Stimulated activated CD4-positive, alpha-beta T cell treated with anti-CD3 and anti-CD28 coated beads, Interleukin-1b, Interleukin-23, amount 100 ng/mL, for 1 hour (primary cell): ENCODE data around the gene THAP4.
A peak's percentile ranks its signal among the peaks of the same experiment; 100 is the strongest.

Experiments
- DNase-seq, 2 donors: peaks; one replicate each; pipeline ENCODE4 v3.0.0-alpha.2; 2020; ENCODE audit warnings: low read depth in 2 of 2

THAP4 gene

DNA sequence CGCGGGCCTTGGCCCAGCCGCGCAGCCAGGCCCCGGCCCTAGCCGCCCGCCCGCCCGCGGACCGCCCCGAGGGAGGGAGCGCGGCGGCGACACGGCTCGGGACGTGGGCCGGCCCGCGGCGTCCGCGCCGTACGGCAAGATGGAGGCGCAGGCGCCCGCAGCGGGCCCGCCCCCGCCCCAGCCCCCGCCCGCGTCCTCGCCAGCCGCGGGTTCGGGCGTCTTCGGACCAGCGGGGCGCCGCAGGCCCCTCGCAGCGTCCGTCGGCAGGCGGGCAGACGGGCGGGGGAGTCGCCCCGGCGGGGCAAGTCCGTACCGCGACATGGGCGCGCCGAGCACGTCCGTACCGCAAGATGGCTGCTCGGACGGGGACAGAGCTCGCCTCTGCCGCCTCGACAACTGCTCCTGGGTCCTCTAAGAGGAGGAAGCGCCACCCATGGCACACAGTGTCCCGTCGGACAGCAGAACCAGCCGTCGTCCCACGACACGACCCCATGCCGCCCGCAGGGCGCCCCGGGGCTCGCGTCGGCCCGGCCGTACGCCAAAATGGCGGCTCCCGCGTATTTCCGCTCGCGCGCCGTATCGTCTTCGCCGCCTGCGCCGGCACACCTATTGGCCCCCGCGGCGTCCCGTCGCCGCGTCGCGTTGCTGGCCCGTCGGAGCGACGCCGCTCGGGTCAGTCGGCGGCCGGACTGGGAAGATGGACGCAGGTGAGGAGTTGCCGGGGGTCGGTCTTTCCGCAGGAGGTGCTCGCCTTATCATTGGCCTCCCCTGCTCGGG is at the start of gene THAP4, which contains the start of gene ATG4B:
TSS of gene THAP4 (minus strand) at position 141 of the 777 bp plus-strand sequence. CDS start 141 bp downstream, outside the sequence.
TSS of gene ATG4B (plus strand) at position 676 of the 777 bp plus-strand sequence. CDS start at position 698, 22 bp downstream.
- DNase-seq = peak in 1 of 2 donors; percentile 48

DNA sequence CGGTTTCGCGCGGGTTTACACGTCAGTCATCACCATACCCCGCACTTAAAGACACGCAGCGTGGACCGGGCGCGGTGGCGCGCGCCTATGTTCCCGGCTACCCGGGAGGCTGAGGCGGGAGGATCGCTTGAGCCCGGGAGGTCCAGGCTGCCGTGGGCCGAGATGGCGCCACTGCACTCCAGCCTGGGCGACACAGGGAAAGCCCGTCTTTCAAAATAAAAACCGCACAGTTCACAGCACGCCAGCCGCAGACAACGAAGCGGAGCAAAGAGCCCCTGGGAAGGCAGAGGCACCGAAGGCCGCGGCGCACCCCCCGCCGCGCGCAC is 49.3 kb upstream of the THAP4 start:
- DNase-seq = no peak

GRCh38 chr2:241680827-241681599 is 44.1 kb upstream of the THAP4 start:
- no peak for DNase-seq

DNA sequence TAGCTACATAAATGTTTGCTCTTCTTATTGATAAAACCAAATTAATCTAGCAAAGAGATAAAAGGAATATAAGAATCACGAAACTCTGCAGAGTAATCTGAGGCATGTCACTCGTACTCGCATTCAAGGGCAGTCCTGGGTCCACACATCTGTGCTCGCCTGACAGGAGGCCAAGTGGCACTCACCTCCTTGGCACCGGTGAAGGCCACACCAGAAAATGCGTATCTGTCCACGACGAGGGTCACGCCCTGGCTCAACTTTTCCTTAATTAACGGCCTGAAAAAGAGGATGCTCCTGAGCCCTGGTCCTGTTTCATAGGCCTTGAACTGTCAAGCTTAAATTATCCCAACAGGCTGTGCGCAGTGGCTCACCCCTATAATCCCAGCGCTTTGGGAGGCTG is 43.1 kb upstream of the THAP4 start:
- no peak for DNase-seq

DNA sequence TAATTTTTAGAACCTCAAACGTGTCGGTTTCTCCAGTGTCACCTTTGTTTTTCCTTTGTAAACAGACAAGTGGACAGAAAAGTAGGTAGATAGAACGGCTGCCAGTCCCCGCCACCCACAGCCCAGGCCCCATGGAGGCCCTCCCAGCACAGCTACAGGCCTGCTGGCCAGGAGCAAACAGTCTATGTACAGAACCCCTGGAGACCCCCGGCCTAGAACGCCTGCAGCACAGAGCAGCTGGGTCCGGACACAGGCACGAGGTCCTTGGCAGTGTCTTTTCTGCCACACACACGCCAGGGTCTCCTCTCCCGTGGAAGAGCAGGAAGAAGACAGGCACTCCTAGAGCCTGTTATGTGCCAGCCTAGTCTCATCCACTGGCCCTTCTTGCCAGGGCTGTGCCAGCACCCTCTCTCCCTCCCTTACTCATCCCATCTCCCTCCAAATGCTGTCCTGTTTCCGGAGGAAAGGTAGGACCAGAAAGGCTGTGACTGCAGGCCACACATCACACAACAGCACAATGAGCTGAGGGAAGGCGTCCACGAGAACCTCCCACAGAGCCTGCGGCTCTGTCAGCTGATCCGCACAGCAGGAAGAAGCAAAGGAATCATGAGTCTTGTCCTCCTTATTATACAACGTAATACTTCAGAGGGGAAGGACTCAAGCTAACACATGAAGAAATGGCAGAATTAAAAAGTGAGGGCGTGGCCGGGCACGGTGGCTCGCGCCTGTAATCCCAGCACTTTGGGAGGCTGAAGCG is 42.0 kb upstream of the THAP4 start:
- DNase-seq = no peak

- DNase-seq = no peak
These were observed 41.3 kb upstream of the THAP4 start for GRCh38 chr2:241678307-241678706.

DNA sequence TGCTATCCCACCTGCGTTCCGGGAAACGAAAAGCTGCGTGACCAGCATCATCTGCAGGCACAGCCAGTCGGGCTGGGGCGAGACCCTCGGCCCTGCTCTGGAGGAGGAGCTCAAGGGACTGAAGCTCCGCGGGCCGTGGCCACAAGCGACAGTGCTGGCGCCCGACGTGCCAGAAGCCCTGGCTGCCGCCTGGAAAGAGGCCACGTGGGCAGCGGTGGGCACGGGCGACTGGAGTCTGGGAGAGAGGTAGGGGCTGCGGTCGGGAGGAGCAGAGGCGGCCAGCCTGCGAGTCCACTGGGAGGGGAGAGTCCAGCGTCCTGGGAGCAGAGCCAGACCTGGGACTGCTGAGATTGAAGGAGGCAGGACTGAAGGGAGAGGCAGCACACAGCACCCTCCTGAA is 40.4 kb upstream of the THAP4 start:
- no peak for DNase-seq

DNA sequence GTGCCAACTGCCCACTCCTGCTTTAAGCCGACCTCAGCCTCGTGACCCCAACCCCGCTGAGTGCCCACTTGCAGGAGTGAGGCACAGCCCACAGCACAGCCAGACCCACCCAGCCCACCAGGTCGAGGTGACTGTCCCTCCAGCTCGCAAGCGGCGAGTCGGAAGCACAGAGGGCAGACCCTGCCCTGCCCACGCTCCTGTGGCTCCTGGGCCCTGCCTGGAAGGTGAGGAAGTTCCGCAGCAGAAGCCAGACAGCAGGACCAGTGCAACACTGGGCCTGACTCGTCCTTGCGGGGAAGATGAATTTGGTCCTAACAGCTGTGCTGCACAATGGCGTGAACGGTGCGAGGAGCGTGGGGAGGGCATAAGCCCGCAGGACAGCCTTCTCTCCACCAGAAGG is 39.7 kb upstream of the THAP4 start:
- DNase-seq = no peak

- DNase-seq = no peak
These were observed 38.9 kb upstream of the THAP4 start for GRCh38 chr2:241675885-241676284.

GRCh38 chr2:241673797-241674725 is 37.1 kb upstream of the THAP4 start:
- no peak for DNase-seq

DNA sequence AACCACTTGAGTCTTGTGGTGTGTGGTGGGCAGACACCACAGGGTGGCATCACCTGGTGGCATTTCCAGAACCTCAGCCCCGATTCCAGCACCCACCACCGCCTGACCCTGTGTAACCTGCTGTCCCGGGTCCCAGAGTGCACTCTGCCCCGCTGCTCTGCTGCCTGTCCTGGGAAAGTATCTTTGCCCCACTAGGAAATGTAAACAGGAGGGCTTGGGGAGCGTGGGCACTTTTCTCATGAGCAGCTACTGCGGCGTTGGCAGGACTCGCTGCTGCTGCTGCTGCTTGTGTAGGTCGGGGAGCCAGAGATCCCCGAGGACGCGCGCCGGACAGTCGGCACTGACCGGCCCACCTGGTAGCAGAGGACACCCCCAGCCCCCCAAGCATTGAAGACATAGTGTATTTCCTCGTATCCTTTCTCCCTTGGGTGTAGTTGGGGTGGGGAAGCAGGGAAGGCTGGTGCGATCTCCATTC is 36.3 kb upstream of the THAP4 start:
- no peak for DNase-seq

DNA sequence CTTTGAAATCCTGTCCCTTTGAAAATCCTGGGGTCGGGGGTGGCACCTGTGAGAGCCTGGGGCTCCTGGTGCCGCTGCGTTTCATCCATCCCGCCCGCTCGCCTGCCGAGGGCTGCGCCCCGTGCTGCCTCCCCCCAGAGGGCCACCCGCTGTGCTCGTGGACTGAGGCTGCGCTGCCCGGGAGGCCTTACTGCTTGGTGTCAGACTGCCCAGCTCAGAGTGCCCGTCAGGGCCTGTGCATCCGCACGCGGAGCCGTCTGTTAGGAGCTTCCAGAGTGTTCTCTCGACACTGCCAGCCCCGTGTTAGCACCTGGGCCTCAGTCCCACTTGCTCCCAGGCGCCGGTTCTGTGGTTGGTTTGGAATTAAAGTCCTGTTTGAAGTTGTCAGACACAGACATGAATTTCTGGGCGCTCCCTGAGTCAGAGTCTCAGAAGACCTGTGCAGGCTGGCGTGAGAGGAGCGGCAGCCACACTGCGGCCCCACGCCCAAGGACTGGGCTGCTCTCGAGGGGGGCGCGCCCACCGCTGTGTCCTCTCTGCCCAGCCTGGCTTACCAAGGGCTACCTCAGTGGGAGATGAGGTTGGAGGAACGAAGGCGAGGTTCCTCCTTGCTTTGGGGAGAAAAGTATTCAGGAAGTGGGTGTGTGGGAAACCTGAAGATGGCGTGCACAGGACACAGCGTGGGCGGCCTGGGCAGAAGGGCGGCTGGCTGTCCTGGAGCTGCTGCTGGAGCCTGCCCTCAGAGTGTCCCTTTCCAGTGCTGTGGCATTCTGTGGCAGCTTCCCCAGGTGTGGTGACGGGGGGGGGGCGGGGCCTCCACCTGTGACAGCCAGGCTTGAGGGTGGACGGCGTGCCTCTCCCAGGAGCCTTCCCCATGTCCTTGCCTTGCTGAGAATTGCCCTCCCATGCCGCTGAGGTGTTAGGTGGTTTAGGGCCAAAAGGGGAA is 35.6 kb upstream of the THAP4 start:
- no peak for DNase-seq

- DNase-seq = no peak
These were observed 34.7 kb upstream of the THAP4 start for GRCh38 chr2:241671457-241672240.

DNA sequence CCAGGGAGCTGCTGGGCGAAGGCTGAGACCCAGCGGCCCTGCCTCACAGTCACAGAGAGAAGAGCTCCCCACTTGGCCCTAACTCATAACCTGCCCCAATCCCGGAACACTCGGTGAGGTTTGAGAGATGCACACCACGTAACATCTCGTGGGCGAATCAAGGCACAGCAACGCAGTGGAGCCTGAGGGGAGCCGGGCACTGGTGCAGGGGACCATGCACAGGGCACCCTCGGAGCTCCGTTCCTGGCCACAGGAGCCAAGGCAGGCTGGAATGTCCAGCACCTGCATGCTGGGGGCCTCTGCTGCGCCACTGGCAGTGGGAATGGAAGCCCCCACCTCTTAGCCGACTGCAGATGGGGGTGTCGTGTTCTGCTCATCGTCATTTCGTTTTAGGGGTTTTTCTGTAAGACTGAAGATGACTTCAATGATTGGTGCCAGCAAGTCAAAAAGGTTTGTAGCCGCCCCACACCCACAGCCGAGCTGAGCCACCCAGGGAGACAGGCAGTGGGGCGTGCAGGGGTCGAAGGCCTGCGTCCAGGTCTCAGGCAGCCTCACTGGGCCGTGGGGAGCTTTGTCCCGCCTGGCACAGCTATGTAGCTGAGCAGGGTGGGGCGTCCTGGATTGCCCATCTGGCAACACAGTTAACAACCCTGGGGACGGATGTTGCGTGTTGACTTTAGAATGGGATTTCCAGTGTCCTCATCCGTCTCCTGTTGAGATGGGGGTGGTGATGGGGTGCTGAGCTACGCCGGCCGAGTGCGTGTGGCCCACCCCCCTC is 33.6 kb upstream of the THAP4 start:
- DNase-seq = no peak

- no peak for DNase-seq
These were observed 31.9 kb upstream of the THAP4 start for GRCh38 chr2:241668839-241669238.

GRCh38 chr2:241668354-241668753 is 31.4 kb upstream of the THAP4 start:
- DNase-seq = no peak

DNA sequence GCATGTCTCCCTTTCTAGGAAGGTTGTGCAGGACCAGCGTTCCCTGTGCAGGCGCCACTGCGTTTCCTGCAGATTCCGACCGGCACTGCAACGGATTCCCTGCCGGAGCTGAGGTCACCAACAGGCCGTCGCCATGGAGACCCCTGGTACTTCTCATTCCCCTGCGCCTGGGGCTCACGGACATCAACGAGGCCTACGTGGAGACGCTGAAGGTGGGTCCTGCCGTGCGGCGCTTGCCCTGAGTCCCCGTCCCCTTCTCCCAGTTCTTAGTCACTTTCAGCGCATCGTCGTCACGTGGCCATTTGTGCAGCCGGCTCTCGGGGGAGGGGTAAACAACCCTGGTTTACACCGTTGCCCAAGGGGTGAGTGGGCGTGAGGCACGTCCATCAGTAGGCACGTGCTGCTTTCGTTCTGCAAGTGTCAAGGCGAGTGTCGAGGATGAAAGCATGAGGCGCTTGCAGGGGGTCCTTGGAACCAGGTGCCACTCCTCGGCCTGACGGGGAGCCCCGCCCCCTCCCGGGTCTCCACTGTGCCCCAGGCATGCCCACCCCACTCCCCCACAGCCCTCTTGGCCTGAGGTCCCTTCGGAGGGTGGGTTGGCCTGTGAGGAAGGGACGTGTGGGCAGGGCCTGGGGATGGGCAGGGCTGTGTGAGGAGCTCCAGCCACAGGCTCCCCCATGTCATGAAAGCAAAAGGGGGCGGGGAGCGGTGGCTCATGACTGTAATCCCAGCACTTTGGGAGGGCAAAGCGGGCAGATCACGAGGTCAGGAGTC is 29.9 kb upstream of the THAP4 start:
- no peak for DNase-seq
